Measurements from ENCODE around the gene CERS4.

- TF ChIP-seq CTCF (IDR thresholded peaks at IDR 0.05), result no peak
- no peak for TF ChIP-seq POLR2A (IDR thresholded peaks at IDR 0.05)
- no peak for TF ChIP-seq EP300 (IDR thresholded peaks at IDR 0.05)
Measured at GRCh38 chr19:8265872-8266271, 56.7 kb downstream of the CERS4 start.

Measured in tibial nerve (tissue), 4 donors.